ENCODE results near the gene MS4A8.
"Not testable (repeated sequence)": the region's sequence is repeated elsewhere in the genome, so short reads cannot be mapped to it uniquely, and the experiment has no call there.

GRCh38 chr11:60759438-60760225, 60.2 kb downstream of the MS4A8 start:
- TF ChIP-seq CTCF, EZH2 (IDR thresholded peaks at IDR 0.05): not testable (repeated sequence)

Data from neural progenitor cell (in vitro differentiated cells).